Activated B cell treated with CpG ODN at 0.5 μM for 24 hours (primary cell): Measurements from ENCODE around the gene ZSCAN21. TPM values are rescaled to one million over a fixed set of nuclear protein-coding genes. Genes with fewer than 3 reads are reported as not detected.
A peak's percentile ranks its signal among the peaks of the same experiment; 100 is the strongest.

Experiments
- ATAC-seq: fragments of 200-7000 bp; cut with Tn5 transposase; one replicate; pipeline ENCODE4 v1.10.0; 2021; ENCODE audit warnings: low read depth, mild to moderate bottlenecking, moderate library complexity
- CTCF ChIA-PET: fragments of 350-600 bp; sonication (Branson Sonifier 250); formaldehyde crosslinking; loops from one replicate; lab custom pipeline; 2021; ENCODE audit warnings: antibody characterized with exemption; lab: Charles Lee
- POLR2A ChIA-PET: fragments of 350-600 bp; sonication (Branson Sonifier 250); formaldehyde crosslinking; loops from one replicate; lab custom pipeline; 2021; ENCODE audit warnings: antibody characterized with exemption; lab: Charles Lee
- DNase-seq: peaks from one replicate; pipeline ENCODE4 v3.0.0; 2022
- H3K27ac Mint-ChIP-seq: one replicate; pipeline ENCODE4 v1.8.0; 2020; ENCODE audit warnings: mixed read lengths
- H3K27me3 Mint-ChIP-seq: one replicate; pipeline ENCODE4 v1.8.0; 2021; ENCODE audit warnings: mixed read lengths
- H3K36me3 Mint-ChIP-seq: one replicate; pipeline ENCODE4 v1.8.0; 2021; ENCODE audit warnings: low read depth, mixed read lengths
- H3K4me1 Mint-ChIP-seq: one replicate; pipeline ENCODE4 v1.8.0; 2021; ENCODE audit warnings: mixed read lengths
- H3K4me3 Mint-ChIP-seq: one replicate; pipeline ENCODE4 v1.8.0; 2020; ENCODE audit warnings: mild to moderate bottlenecking, mixed read lengths
- H3K9me3 Mint-ChIP-seq: one replicate; pipeline ENCODE4 v1.8.0; 2020; ENCODE audit warnings: mixed read lengths
- CTCF ChIP-seq: fragments of 200-600 bp; IDR thresholded peaks from one replicate; pipeline ENCODE4 v1.8.0; 2022; ENCODE audit warnings: antibody characterized with exemption, mild to moderate bottlenecking
- intact Hi-C: fragments of 100-400 bp; cut with micrococcal nuclease; formaldehyde crosslinking; loops from one replicate; pipeline ENCODE4 v1.15.1; 2024
- total RNA-seq: library from RNA; stranded (reverse); gene quantifications from 2 replicates; pipeline ENCODE4 v1.2.3, GENCODE V29; 2022

Gene ZSCAN21
- total RNA-seq, 1 donor from 2014 or later, result 11.3 TPM

DNA sequence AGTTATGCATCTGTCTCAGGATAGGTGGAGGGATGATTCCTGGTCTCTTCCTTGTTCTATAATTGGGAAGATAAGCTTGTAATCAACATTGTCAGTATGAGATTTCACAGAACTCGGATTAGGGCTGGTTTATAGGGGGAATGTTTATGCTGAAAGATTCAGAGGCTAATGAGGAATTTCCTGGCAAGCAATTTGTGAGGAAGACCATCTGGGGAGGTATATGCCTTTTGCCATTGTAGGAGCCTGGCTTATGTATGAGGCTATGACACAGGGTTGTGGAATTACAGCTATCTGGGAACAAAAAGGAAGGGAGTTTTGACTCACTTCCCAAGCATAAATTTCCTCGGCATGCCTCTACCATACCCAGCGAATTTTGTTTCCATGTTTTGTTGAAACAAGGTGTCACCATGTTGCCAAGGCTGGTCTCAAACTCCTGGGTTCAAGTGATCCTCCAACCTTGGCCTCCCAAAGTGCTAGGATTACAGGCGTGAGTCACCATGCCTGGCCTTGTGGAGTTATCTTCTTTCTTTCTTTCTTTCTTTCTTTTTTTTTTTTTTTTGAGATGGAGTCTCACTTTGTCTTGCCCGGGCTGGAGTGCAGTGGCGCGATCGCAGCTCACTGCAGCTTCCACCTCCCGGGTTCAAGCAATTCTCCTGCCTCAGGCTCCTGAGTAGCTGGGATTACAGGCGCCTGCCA lies 37.6 kb downstream of the ZSCAN21 start:
- POLR2A ChIA-PET, result interaction anchor here (0.6 to 4.7 kb wide), 3 partner anchors 13 to 39 kb away, joined by 4 to 48 read pairs (median 7); partner anchors contain the start of genes AP4M1, MBLAC1 and MCM7
- no peak overlapping the region for H3K27ac Mint-ChIP-seq
- intact Hi-C loops, result loop anchor here (10.0 kb wide), 3 partner anchors 588 to 1168 kb away; partner anchors contain the start of genes GNB2 and ZNF789

DNA sequence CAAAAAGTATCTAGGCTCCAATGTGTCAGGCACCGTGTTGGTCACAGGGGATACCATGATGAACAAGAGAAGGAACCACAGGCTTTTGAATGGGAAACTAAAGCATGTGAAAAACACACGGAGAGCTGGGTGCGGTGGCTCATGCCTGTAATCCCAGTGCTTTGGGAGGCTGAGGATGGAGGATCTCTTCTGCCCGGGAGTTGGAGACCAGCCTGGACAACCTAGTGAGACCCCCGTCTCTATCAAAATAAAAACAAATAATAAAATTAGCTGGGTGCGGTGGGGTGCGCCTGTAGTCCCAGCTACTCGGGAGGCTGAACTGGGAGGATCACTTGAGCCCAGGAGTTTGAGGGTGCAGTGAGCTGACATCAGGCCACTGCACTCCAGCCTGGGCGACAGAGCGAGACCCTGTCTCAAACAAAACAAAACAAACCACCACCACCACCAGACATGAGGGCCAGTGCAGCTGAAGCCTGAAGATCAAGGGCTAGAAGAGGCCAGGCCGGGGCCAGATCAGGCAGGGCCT lies 38.6 kb downstream of the ZSCAN21 start:
- Mint-ChIP-seq H3K36me3 (peaks cover 39% of the 10 kb centered on the region), H3K4me3 (peak overlapping the region; percentile 89), H3K27me3 (no peaks in the 10 kb centered on the region), H3K27ac (peak overlapping the region; percentile 84), H3K4me1 (peaks cover 22% of the 10 kb centered on the region), H3K9me3 (no peaks in the 10 kb centered on the region)
- POLR2A ChIA-PET, result interaction anchor here (0.6 to 4.7 kb wide), 6 partner anchors 12 to 787 kb away, joined by 3 to 48 read pairs (median 4); partner anchors contain the start of genes AP4M1, FBXO24, LRCH4 and MBLAC1
- DNase-seq (no peak), ATAC-seq (peak; percentile 22)
- CTCF ChIA-PET, result no interaction called here
- TF ChIP-seq CTCF, result no peak
- intact Hi-C loops, result loop anchor here (1.0 to 10.0 kb wide), 4 partner anchors 12 to 1167 kb away; partner anchors contain the start of genes GNB2 and ZNF789

More for the DNA sequence above, 37.6 kb downstream of the ZSCAN21 start:
- ATAC-seq (no peak), DNase-seq (no peak)
- Mint-ChIP-seq H3K4me1 (peaks cover 30% of the 10 kb centered on the region), H3K4me3 (peak overlapping the region; percentile 89), H3K9me3 (no peaks in the 10 kb centered on the region), H3K36me3 (peaks cover 29% of the 10 kb centered on the region), H3K27me3 (no peaks in the 10 kb centered on the region)
- TF ChIP-seq CTCF, result no peak
- CTCF ChIA-PET, result no interaction called here

DNA sequence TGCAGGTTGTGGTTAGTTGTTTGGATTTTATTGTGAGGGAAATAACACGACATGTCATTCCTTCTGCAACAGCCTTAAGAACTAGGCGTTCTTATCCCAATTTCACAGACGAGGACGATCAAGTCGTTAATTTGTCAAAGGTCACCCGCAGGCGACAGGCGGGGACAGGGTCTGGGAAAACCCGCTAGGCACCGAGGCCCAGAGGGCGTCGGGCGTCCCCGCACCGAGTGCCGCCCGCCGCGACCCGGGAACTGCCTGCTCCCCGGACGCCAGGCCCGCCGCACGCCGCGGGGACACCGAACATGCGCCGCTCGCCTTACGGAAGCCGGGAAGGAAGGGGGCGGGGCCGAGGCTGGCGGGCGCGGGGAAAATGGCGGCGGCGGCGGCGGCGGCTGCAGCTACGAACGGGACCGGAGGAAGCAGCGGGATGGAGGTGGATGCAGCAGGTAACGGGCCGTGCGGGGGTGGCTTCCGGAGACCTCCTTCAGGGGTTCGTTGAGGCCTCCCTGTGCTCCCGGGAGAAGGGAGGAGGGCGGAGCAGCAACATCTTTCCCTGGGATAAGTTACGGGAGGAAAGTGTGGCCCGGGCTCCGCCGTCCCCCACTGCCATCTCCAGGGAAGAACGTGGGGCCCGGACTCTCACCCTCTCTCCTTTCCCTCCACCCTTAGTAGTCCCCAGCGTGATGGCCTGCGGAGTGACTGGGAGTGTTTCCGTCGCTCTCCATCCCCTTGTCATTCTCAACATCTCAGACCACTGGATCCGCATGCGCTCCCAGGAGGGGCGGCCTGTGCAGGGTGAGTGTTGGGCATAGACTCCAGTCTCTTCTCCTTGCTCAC lies 39.3 kb downstream of the ZSCAN21 start, which contains the start of gene COPS6:
COPS6 (plus strand) TSS at position 349 of the 837 bp plus-strand sequence; CDS start at position 371, 22 bp downstream.
- intact Hi-C loops, result loop anchor here (1.0 to 10.0 kb wide), 4 partner anchors 11 to 1166 kb away; partner anchors contain the start of genes GNB2 and ZNF789
- peak; percentile 86 for ATAC-seq

More for the DNA sequence above, 39.3 kb downstream of the ZSCAN21 start, which contains the start of gene COPS6:
- ChIA-PET CTCF (no interaction called here), POLR2A (interaction anchor here (0.6 to 4.7 kb wide), 8 partner anchors 12 to 786 kb away, joined by 3 to 48 read pairs (median 4); partner anchors contain the start of genes AP4M1, FBXO24, LRCH4 and MBLAC1)
- Mint-ChIP-seq H3K4me1 (peaks cover 18% of the 10 kb centered on the region), H3K36me3 (peaks cover 46% of the 10 kb centered on the region), H3K27me3 (no peaks in the 10 kb centered on the region), H3K9me3 (no peaks in the 10 kb centered on the region), H3K27ac (peak within 1 kb of the TSS; percentile 84), H3K4me3 (peak within 1 kb of the TSS; percentile 89)
- no peak for TF ChIP-seq CTCF
- DNase-seq, result peak; percentile 91
